ENCODE measurements around the gene TAP2.
"Not testable (repeated sequence)": the region's sequence is repeated elsewhere in the genome, so short reads cannot be mapped to it uniquely, and the experiment has no call there.

TAP2 gene

DNA sequence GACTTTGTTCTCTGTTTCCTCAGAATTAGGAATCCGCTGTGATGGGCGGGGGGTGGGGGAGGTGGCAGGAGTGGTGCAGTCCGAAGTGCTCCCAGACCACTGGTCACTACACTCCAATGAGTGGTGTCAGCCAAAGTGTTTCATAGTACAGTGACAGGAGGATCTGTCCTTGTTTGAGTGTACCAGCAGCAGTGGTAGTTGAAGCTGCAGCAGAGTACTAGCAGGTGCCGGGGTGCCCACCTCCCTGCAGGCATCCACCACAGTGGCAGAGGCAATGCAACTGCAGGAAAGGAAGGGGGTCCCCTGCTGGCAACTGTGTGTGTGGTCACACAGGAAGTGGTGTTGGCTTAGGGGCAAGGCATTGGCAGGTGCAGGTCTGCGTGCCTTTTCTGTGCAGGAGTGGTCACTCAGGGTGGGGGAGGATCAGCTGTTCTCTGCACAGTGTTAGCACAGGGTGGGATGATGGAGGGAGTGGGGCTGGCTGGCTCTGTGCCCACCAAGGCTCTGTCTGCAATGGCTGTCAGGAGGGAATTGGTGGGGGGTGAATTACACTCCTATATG, 31.4 kb downstream of the TAP2 start:
- no peak overlapping the region for H3K4me3 ChIP-seq (ENCODE audit: low read depth, low read length)
- DNase-seq (ENCODE audit: low read depth) = no peak
- TF ChIP-seq, protein P1, sequence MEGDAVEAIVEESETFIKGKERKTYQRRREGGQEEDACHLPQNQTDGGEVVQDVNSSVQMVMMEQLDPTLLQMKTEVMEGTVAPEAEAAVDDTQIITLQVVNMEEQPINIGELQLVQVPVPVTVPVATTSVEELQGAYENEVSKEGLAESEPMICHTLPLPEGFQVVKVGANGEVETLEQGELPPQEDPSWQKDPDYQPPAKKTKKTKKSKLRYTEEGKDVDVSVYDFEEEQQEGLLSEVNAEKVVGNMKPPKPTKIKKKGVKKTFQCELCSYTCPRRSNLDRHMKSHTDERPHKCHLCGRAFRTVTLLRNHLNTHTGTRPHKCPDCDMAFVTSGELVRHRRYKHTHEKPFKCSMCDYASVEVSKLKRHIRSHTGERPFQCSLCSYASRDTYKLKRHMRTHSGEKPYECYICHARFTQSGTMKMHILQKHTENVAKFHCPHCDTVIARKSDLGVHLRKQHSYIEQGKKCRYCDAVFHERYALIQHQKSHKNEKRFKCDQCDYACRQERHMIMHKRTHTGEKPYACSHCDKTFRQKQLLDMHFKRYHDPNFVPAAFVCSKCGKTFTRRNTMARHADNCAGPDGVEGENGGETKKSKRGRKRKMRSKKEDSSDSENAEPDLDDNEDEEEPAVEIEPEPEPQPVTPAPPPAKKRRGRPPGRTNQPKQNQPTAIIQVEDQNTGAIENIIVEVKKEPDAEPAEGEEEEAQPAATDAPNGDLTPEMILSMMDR (conservative IDR thresholded peaks at IDR 0.05; ENCODE audit: low read depth, low read length) = no peak

DNA sequence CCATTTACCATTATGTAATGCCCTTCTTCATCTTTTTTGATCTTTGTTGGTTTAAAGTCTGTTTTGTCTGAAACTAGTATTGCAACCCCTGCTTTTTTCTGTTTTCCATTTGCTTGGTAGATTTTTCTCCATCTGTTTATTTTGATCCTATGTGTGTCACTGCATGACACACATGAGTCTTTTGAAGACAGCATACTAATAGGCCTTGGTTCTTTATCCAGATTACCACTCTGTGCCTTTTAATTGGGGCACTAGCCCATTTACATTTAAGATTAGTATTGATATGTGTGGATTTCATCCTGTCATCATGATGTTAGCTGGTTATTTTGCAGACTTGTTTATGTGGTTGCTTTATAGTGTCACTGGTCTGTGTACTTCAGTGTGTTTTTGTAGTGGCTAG, 33.1 kb downstream of the TAP2 start:
- H3K4me3 ChIP-seq (ENCODE audit: low read depth, low read length); DNase-seq (ENCODE audit: low read depth): not testable (repeated sequence)

DNA sequence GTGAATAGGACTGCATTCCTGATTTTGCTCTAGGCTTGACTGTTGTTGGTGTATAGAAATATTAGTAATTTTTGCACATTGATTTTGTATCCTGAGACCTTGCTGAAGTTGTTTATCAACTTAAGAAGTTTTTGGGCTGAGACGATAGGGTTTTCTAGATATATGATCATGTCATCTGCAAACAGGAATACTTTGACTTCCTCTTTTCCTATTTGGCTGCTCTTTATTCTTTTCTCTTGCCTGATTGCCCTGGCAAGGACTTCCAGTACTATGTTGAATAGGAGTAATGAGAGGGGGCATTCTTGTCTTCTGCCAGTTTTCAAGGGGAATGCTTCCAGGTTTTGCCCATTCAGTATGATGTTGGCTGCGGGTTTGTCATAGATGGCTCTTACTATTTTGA, 35.1 kb downstream of the TAP2 start:
- DNase-seq (ENCODE audit: low read depth) = no peak
- TF ChIP-seq, protein P1 (conservative IDR thresholded peaks at IDR 0.05; ENCODE audit: low read depth, low read length) = no peak
- H3K4me3 ChIP-seq (ENCODE audit: low read depth, low read length) = no peak overlapping the region

DNA sequence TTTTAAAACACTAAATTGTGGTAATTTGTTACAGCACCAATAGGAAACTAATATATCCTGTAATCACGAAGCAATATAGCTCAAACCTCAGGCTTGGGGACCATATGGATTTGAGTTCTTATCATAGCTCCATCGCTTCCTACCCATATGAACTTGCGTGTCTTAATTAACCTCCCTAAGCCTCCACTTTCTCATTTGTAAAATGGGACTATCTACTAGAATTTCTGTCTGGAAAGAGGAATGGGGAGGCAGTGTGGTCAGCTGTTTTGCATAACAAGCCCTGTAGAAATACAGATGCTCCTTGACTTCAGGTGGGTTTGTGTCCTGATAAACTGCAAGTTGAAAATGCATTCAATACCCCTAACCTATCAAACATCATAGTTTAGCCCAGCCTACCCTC, 38.8 kb downstream of the TAP2 start:
- DNase-seq (ENCODE audit: low read depth) = no peak
- H3K4me3 ChIP-seq (ENCODE audit: low read depth, low read length) = no peak overlapping the region
- TF ChIP-seq, protein P1 (conservative IDR thresholded peaks at IDR 0.05; ENCODE audit: low read depth, low read length) = no peak

DNA sequence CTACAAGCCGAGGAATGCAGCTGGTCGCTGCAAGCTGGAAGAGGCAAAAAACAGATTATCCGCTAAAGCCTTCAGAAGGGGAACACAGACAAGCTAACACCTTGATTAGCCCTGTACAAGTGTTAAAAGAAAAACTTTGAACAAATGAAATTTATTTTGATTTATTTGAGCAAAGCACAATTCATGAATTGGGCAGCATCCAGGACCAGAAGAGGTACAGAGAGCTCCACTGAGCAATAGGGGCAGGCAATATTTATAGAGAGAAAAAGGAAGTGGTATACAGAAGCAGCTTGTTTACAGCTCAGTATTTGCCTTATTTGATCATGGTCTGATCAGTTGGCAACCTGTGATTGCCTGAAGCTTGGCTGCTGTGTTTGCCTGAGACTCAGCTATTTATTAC, 39.4 kb downstream of the TAP2 start:
- no peak overlapping the region for H3K4me3 ChIP-seq (ENCODE audit: low read depth, low read length)
- TF ChIP-seq, protein P1 (conservative IDR thresholded peaks at IDR 0.05; ENCODE audit: low read depth, low read length) = no peak
- no peak for DNase-seq (ENCODE audit: low read depth)

DNA sequence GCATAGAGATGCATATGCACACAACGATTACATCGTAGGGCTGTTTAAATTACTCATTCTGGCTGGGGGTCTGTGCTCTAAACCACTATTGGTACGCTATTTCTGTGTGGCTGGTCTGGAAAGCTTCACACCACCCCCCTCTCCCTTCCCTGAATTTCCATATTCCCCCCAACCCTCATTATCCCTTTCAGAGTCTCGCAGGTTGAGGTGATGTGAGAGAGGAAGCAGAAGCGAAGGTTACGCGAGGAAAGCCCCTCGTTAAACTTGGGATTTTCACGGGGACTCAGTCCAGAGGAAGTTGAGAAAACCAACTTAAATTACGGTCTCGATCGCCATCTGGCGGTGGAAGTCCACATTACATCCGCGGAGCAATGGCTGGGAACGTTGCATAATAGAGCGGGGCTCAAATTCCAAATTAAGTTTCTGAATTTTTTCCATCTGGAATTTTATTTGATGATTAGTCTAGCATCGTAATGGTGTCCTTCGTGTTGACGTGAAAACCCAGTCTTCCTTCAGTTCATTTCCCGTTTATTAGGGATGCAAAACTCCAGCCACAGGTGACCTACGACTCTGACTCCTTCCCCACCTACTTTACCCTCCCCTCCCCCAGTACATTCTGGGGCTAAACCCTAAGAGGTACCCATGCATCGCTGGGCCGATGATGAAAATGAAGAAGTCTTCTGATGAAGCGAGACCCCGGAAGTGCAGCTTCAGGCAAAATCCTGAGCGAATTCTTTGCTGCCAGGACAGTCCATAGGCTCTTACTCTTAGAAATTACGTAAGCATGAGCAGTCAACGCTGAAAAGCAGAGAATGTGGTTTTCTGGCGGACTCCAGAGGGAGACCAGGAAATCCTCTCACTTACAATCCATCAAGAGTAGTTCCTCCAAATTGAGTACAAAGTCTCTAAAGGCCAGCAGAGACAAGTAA, 41.4 kb downstream of the TAP2 start:
- H3K4me3 ChIP-seq (ENCODE audit: low read depth, low read length) = peak overlapping the region; percentile 23
- TF ChIP-seq, protein P1 (conservative IDR thresholded peaks at IDR 0.05; ENCODE audit: low read depth, low read length) = peak; percentile 87
- DNase-seq (ENCODE audit: low read depth) = peak; percentile 71

DNA sequence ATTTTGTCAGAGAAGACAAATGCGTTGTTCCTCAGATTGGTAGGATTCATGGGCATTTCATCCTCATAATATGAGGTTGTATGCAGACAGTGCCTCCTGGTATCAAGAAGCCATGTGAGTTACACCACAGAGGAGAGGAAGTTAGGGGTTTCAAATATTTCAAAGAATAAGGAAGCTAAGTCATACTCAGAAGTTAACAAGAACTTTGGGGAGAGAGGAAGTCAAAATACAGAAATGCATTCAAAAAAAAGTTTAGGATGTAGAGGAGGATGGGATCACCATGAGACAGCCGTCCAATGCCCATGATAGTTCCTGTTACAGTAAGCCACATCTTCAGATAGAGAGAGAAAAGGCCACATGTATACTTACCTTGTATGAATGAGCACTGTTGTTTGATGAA, 44.0 kb downstream of the TAP2 start:
- H3K4me3 ChIP-seq (ENCODE audit: low read depth, low read length) = no peak overlapping the region
- no peak for DNase-seq (ENCODE audit: low read depth)
- TF ChIP-seq, protein P1 (conservative IDR thresholded peaks at IDR 0.05; ENCODE audit: low read depth, low read length) = no peak
